Endothelial cell of umbilical vein (primary cell): Measurements from ENCODE around the gene SPOPL.

Experiments
- CTCF ChIP-seq, 2 donors: IDR thresholded peaks; 1 replicate in 1 of 2; 2 replicates in 1 of 2; pipeline ENCODE4 v1.5.1; 2011; ENCODE audit warnings: low read length in 2 of 2, mild to moderate bottlenecking in 2 of 2, moderate library complexity in 2 of 2, control low read depth in 1 of 2, inconsistent platforms in 1 of 2, low read depth in 1 of 2; ENCODE audit not compliant: insufficient read depth in 1 of 2; ENCODE audit errors: extremely low read depth in 1 of 2
- EZH2 ChIP-seq: IDR thresholded peaks from 2 replicates; pipeline ENCODE4 v1.6.1; 2012; ENCODE audit warnings: borderline replicate concordance, low read depth, mild to moderate bottlenecking, moderate library complexity, low read length, inconsistent platforms; ENCODE audit not compliant: severe bottlenecking
- FOS ChIP-seq: IDR thresholded peaks from 2 replicates; pipeline ENCODE4 v1.6.1; 2011; ENCODE audit warnings: mild to moderate bottlenecking, low read length, moderate library complexity, borderline replicate concordance; ENCODE audit not compliant: insufficient read depth
- JUN ChIP-seq: IDR thresholded peaks from 2 replicates; pipeline ENCODE4 v1.6.1; 2011; ENCODE audit warnings: borderline replicate concordance, low read depth; ENCODE audit not compliant: insufficient read length, insufficient read depth
- MAX ChIP-seq: IDR thresholded peaks from 2 replicates; pipeline ENCODE4 v1.6.1; 2011; ENCODE audit not compliant: insufficient read depth, insufficient read length
- POLR2A ChIP-seq: IDR thresholded peaks from 2 replicates; pipeline ENCODE4 v1.6.1; 2012; ENCODE audit warnings: low read depth, mild to moderate bottlenecking, control low read depth, low read length
- POLR2AphosphoS5 ChIP-seq: IDR thresholded peaks from 2 replicates; pipeline ENCODE4 v1.6.1; 2012; ENCODE audit warnings: low read depth, mild to moderate bottlenecking, control low read depth, low read length, moderate library complexity; ENCODE audit not compliant: insufficient read depth

DNA sequence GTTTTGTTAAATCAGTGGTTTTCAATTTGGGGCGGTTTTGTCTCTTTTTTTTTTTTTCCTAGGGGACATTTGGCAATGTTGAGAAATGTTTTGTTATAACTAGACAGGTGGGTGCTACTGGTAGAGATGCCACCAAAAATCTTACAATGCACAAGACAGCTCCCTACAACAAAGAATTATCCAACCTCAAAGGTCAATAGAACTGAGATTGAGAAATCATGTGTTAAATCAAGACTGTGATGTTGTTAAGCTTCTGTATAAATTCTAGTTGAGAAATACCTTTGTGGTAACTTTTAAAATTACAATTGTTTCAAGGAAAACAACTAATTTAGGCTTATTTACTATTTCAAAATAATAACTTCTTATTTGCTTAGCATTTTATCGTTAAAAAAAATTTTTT lies 9.4 kb upstream of the SPOPL start:
- no peak for TF ChIP-seq CTCF (IDR thresholded peaks at IDR 0.05; ENCODE audit: extremely low read depth in 1 of 2, insufficient read depth in 1 of 2, low read depth in 1 of 2, low read length in 2 of 2)
- no peak for TF ChIP-seq POLR2A
- TF ChIP-seq FOS = no peak
- no peak for TF ChIP-seq POLR2AphosphoS5
- no peak for TF ChIP-seq EZH2
- TF ChIP-seq MAX = no peak
- TF ChIP-seq JUN = no peak
